Neural cell (in vitro differentiated cells): Measurements from ENCODE around the gene PMPCA.

ENCODE experiments used
- CTCF ChIP-seq: fragments of 450-650 bp; IDR thresholded peaks from 2 replicates; pipeline ENCODE4 v1.5.1; 2014; ENCODE audit warnings: antibody characterized with exemption, mild to moderate bottlenecking, moderate library complexity; ENCODE audit not compliant: poor library complexity, severe bottlenecking
- EP300 ChIP-seq: fragments of 450-650 bp; conservative IDR thresholded peaks from 2 replicates; pipeline ENCODE4 v1.6.1; 2014; ENCODE audit warnings: antibody characterized with exemption, mild to moderate bottlenecking, moderate library complexity; ENCODE audit not compliant: poor library complexity, severe bottlenecking
- EZH2 ChIP-seq: fragments of 200-600, 300-800 bp; shearing (Covaris generic), sonication (generic); IDR thresholded peaks from 2 replicates; pipeline ENCODE4 v1.6.1; 2014; ENCODE audit warnings: antibody characterized with exemption, low read length, borderline replicate concordance, mild to moderate bottlenecking; ENCODE audit not compliant: insufficient read depth, poor library complexity, severe bottlenecking
- MXI1 ChIP-seq: fragments of 450-650 bp; conservative IDR thresholded peaks from 2 replicates; pipeline ENCODE4 v1.6.1; 2014; ENCODE audit warnings: antibody characterized with exemption, mild to moderate bottlenecking; ENCODE audit not compliant: poor library complexity, severe bottlenecking
- POLR2AphosphoS5 ChIP-seq: IDR thresholded peaks from 2 replicates; pipeline ENCODE4 v1.6.1; 2012
- RAD21 ChIP-seq: fragments of 450-650 bp; conservative IDR thresholded peaks from 2 replicates; pipeline ENCODE4 v1.6.1; 2014; ENCODE audit warnings: antibody characterized with exemption, mild to moderate bottlenecking, moderate library complexity
- REST ChIP-seq: IDR thresholded peaks from 2 replicates; pipeline ENCODE4 v1.6.1; 2012; ENCODE audit warnings: borderline replicate concordance
- SMC3 ChIP-seq: fragments of 450-650 bp; conservative IDR thresholded peaks from 2 replicates; pipeline ENCODE4 v1.6.1; 2014; ENCODE audit warnings: antibody characterized with exemption, mild to moderate bottlenecking, moderate library complexity; ENCODE audit not compliant: poor library complexity
- TAF1 ChIP-seq: IDR thresholded peaks from 2 replicates; pipeline ENCODE4 v1.6.1; 2012; ENCODE audit warnings: low read depth

GRCh38 chr9:136366826-136367225, 43.6 kb upstream of the PMPCA start:
- TF ChIP-seq TAF1 (no peak), CTCF (no peak), POLR2AphosphoS5 (no peak), REST (no peak), EZH2 (no peak), EP300 (no peak), SMC3 (no peak), RAD21 (no peak), MXI1 (no peak)
